GM12892 (cell line): ENCODE results near the gene PROSER3.

Source experiments
- DNase-seq: peaks from one replicate; pipeline ENCODE4 v3.0.0; 2011; ENCODE audit not compliant: insufficient read length
- FAIRE-seq: peaks from 2 replicates; lab custom pipeline; 2011; peaks lifted over from hg19 to GRCh38; lab: Jason Lieb, UNC
- POLR2A ChIP-seq: IDR thresholded peaks from 2 replicates; pipeline ENCODE4 v1.6.1; 2011; ENCODE audit warnings: low read depth, low read length, control low read depth
- POLR2AphosphoS5 ChIP-seq: IDR thresholded peaks from 2 replicates; pipeline ENCODE4 v1.6.1; 2011; ENCODE audit warnings: low read depth, low read length, control low read depth
- TAF1 ChIP-seq: IDR thresholded peaks from 2 replicates; pipeline ENCODE4 v1.6.1; 2011; ENCODE audit warnings: low read depth, mild to moderate bottlenecking, control low read depth, low read length, borderline replicate concordance

PROSER3 gene

GRCh38 chr19:35741203-35741515 lies 16.8 kb upstream of the PROSER3 start:
- FAIRE-seq, result no peak
- TF ChIP-seq TAF1, result no peak
- no peak for TF ChIP-seq POLR2A
- TF ChIP-seq POLR2AphosphoS5, result no peak
- DNase-seq, result no peak

- peak; percentile 94 for FAIRE-seq
These were observed 15.8 kb upstream of the PROSER3 start, which contains the start of gene IGFLR1 for GRCh38 chr19:35742121-35742724. Gene IGFLR1 (minus strand): TSS chr19:35742452. CDS start chr19:35741180, 1,272 bp downstream.

GRCh38 chr19:35743640-35744429 lies 14.1 kb upstream of the PROSER3 start:
- no peak for TF ChIP-seq POLR2A
- TF ChIP-seq TAF1, result no peak
- DNase-seq (no peak), FAIRE-seq (no peak)

More at GRCh38 chr19:35742121-35742724, 15.8 kb upstream of the PROSER3 start, which contains the start of gene IGFLR1:
- TF ChIP-seq POLR2A (peak; percentile 84), POLR2AphosphoS5 (peak; percentile 59; the same call in 1 of the 2 replicates), TAF1 (peak; percentile 73)
- DNase-seq, result no peak

GRCh38 chr19:35744430-35745327 lies 13.3 kb upstream of the PROSER3 start:
- DNase-seq (peak; percentile 74), FAIRE-seq (no peak)
- TF ChIP-seq TAF1 (0 out of 2 replicates have a peak, but pooled peaks have one; percentile 26), POLR2AphosphoS5 (peak; percentile 91), POLR2A (peak; percentile 90)

GRCh38 chr19:35745328-35746086 lies 12.5 kb upstream of the PROSER3 start, which contains the start of the genes PSENEN and U2AF1L4:
Gene PSENEN (plus strand): TSS chr19:35745651. CDS start chr19:35745931, 280 bp downstream.
Gene U2AF1L4 (minus strand): TSS chr19:35745418. CDS start chr19:35745391, 27 bp downstream.
- TF ChIP-seq POLR2AphosphoS5 (0 out of 2 replicates have a peak, but pooled peaks have one; percentile 11), TAF1 (no peak), POLR2A (0 out of 2 replicates have a peak, but pooled peaks have one; percentile 8)
- DNase-seq (peak; percentile 81), FAIRE-seq (peak; percentile 95)

- no peak for DNase-seq
- no peak for FAIRE-seq
These were observed 11.9 kb upstream of the PROSER3 start for GRCh38 chr19:35746087-35746462.

GRCh38 chr19:35746531-35746930 lies 11.4 kb upstream of the PROSER3 start:
- no peak for FAIRE-seq

More at GRCh38 chr19:35746087-35746462, 11.9 kb upstream of the PROSER3 start:
- no peak for TF ChIP-seq TAF1
- TF ChIP-seq POLR2A, result no peak

GRCh38 chr19:35748106-35749020 lies 9.6 kb upstream of the PROSER3 start, which contains the start of gene LIN37:
Gene LIN37 (plus strand): TSS chr19:35748576. CDS start chr19:35748725, 149 bp downstream.
- TF ChIP-seq POLR2AphosphoS5, result no peak
- 0 out of 2 replicates have a peak, but pooled peaks have one; percentile 7 for TF ChIP-seq TAF1
- TF ChIP-seq POLR2A, result peak; percentile 54; the same call in 1 of the 2 replicates
- DNase-seq (peak; percentile 90), FAIRE-seq (peak; percentile 97)

More at GRCh38 chr19:35746531-35746930, 11.4 kb upstream of the PROSER3 start:
- no peak for TF ChIP-seq POLR2A
- TF ChIP-seq POLR2AphosphoS5, result no peak
- no peak for TF ChIP-seq TAF1
- DNase-seq, result no peak

- FAIRE-seq (no peak), DNase-seq (no peak)
- TF ChIP-seq POLR2AphosphoS5, result no peak
- no peak for TF ChIP-seq POLR2A
- no peak for TF ChIP-seq TAF1
These were observed 7.8 kb upstream of the PROSER3 start for GRCh38 chr19:35750167-35750566.
